ENCODE results near the gene PRDM2. TPM values are rescaled to one million over a fixed set of nuclear protein-coding genes. Genes with fewer than 3 reads are reported as not detected.

The PRDM2 gene
- total and polyA plus RNA-seq, 2 donors (not counting 1 experiment from before 2014, with no cell fraction given) = 9.1 to 11.6 TPM

- Histone ChIP-seq H3K27ac (ENCODE audit: insufficient read depth, low read length) (no peak overlapping the region), H3K9me3 (ENCODE audit: control insufficient read depth, insufficient read depth, low read depth, low read length) (no peaks in the 10 kb centered on the region), H3K4me1 (ENCODE audit: control insufficient read depth, extremely low read depth, insufficient read depth, low read length) (peaks cover 6% of the 10 kb centered on the region), H3K79me2 (ENCODE audit: control insufficient read depth, insufficient read depth, low read length) (peaks cover 79% of the 10 kb centered on the region), H3K9ac (ENCODE audit: insufficient read depth, low read length) (no peak overlapping the region), H3K27me3 (ENCODE audit: control insufficient read depth, insufficient read depth, low read length) (no peaks in the 10 kb centered on the region), H3K4me3 (replicated peaks in 1 of 4; ENCODE audit: control extremely low read depth in 1 of 4, insufficient read depth in 1 of 4, low read depth in 3 of 4, low read length in 4 of 4) (no peak overlapping the region), H2AFZ (ENCODE audit: low read length) (no peak overlapping the region), H3K4me2 (ENCODE audit: extremely low read depth, insufficient read depth, low read length) (no peak overlapping the region), H3K36me3 (ENCODE audit: control insufficient read depth, insufficient read depth, low read length) (peaks cover 4% of the 10 kb centered on the region), H4K20me1 (ENCODE audit: control insufficient read depth, extremely low read depth, insufficient read depth, low read length) (peaks cover 4% of the 10 kb centered on the region)
- TF ChIP-seq CTCF (conservative IDR thresholded peaks at IDR 0.05 in 1 of 2, IDR thresholded peaks at IDR 0.05 in 1 of 2; ENCODE audit: low read depth in 1 of 2, low read length in 2 of 2) (no peak), EZH2 (IDR thresholded peaks at IDR 0.05; ENCODE audit: low read length, missing control alignments) (no peak)
- no peak for DNase-seq (ENCODE audit: low read depth in 2 of 2)
Measured at GRCh38 chr1:13752852-13753251, 52.9 kb downstream of the PRDM2 start.

- Histone ChIP-seq H3K79me2 (ENCODE audit: control insufficient read depth, insufficient read depth, low read length) (peaks cover 88% of the 10 kb centered on the region), H3K9me3 (ENCODE audit: control insufficient read depth, insufficient read depth, low read depth, low read length) (no peaks in the 10 kb centered on the region), H3K27me3 (ENCODE audit: control insufficient read depth, insufficient read depth, low read length) (no peaks in the 10 kb centered on the region), H3K4me1 (ENCODE audit: control insufficient read depth, extremely low read depth, insufficient read depth, low read length) (peaks cover 6% of the 10 kb centered on the region), H3K4me3 (replicated peaks in 1 of 4; ENCODE audit: control extremely low read depth in 1 of 4, insufficient read depth in 1 of 4, low read depth in 3 of 4, low read length in 4 of 4) (no peak overlapping the region), H4K20me1 (ENCODE audit: control insufficient read depth, extremely low read depth, insufficient read depth, low read length) (peaks cover 4% of the 10 kb centered on the region), H2AFZ (ENCODE audit: low read length) (no peak overlapping the region), H3K4me2 (ENCODE audit: extremely low read depth, insufficient read depth, low read length) (no peak overlapping the region), H3K27ac (ENCODE audit: insufficient read depth, low read length) (no peak overlapping the region), H3K9ac (ENCODE audit: insufficient read depth, low read length) (no peak overlapping the region), H3K36me3 (ENCODE audit: control insufficient read depth, insufficient read depth, low read length) (peaks cover 4% of the 10 kb centered on the region)
- TF ChIP-seq CTCF (conservative IDR thresholded peaks at IDR 0.05 in 1 of 2, IDR thresholded peaks at IDR 0.05 in 1 of 2; ENCODE audit: low read depth in 1 of 2, low read length in 2 of 2) (no peak), EZH2 (IDR thresholded peaks at IDR 0.05; ENCODE audit: low read length, missing control alignments) (no peak)
- no peak for DNase-seq (ENCODE audit: low read depth in 2 of 2)
Measured at GRCh38 chr1:13753636-13754402, 53.8 kb downstream of the PRDM2 start.

- Histone ChIP-seq H3K9ac (ENCODE audit: insufficient read depth, low read length) (no peak overlapping the region), H3K27me3 (ENCODE audit: control insufficient read depth, insufficient read depth, low read length) (no peaks in the 10 kb centered on the region), H3K4me1 (ENCODE audit: control insufficient read depth, extremely low read depth, insufficient read depth, low read length) (peaks cover 6% of the 10 kb centered on the region), H3K36me3 (ENCODE audit: control insufficient read depth, insufficient read depth, low read length) (peaks cover 4% of the 10 kb centered on the region), H3K4me3 (replicated peaks in 1 of 4; ENCODE audit: control extremely low read depth in 1 of 4, insufficient read depth in 1 of 4, low read depth in 3 of 4, low read length in 4 of 4) (no peak overlapping the region), H3K27ac (ENCODE audit: insufficient read depth, low read length) (no peak overlapping the region), H4K20me1 (ENCODE audit: control insufficient read depth, extremely low read depth, insufficient read depth, low read length) (peaks cover 4% of the 10 kb centered on the region), H2AFZ (ENCODE audit: low read length) (no peak overlapping the region), H3K79me2 (ENCODE audit: control insufficient read depth, insufficient read depth, low read length) (peaks cover 96% of the 10 kb centered on the region), H3K4me2 (ENCODE audit: extremely low read depth, insufficient read depth, low read length) (no peak overlapping the region), H3K9me3 (ENCODE audit: control insufficient read depth, insufficient read depth, low read depth, low read length) (no peaks in the 10 kb centered on the region)
- TF ChIP-seq CTCF (conservative IDR thresholded peaks at IDR 0.05 in 1 of 2, IDR thresholded peaks at IDR 0.05 in 1 of 2; ENCODE audit: low read depth in 1 of 2, low read length in 2 of 2) (no peak), EZH2 (IDR thresholded peaks at IDR 0.05; ENCODE audit: low read length, missing control alignments) (no peak)
- DNase-seq (ENCODE audit: low read depth in 2 of 2) = peak in 1 of 2 donors; percentile 46
Measured at GRCh38 chr1:13754510-13755103, 54.6 kb downstream of the PRDM2 start.
